ENCODE results near the gene EXOC1.
"Not testable (repeated sequence)": the region's sequence is repeated elsewhere in the genome, so short reads cannot be mapped to it uniquely, and the experiment has no call there.

The EXOC1 gene

DNA sequence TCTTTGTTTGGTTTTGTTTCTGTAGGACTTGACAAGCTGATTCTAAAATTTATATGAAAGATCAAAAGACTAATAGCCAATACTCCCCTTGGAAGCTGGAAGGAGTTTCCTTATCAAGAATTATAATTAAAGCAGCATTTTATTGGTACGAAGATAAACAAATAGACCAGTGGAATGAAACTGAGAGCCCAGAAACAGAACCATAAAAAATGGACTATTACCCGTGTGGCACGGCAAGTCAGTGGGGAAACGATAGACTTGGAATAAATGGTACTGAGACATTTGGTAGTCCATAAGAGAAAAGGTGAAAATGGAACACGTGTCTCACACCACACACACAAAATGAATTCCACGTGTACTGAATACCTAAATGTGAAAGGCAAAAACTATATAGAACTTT lies 52.9 kb downstream of the EXOC1 start:
- no peak for DNase-seq (ENCODE audit: low read depth in 2 of 2)

DNA sequence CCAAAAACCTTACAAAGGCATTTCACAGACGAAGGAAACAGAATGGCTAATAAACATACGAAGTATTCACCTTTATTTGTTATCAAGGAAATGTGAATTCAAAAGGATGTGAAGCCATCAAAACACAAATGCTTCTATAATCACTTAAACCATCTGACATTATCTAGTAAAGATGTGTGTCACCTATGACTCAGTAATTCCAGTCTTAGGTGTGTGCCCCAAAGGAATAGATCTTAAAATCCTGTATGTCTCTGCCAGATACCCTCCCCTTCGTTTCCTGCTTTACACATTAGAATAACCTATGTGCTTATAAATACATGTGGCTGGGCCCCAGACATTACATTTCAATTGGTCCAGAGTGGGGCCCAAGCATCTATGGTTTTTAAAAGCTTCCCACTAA lies 53.5 kb downstream of the EXOC1 start:
- no peak for DNase-seq (ENCODE audit: low read depth in 2 of 2)

DNA sequence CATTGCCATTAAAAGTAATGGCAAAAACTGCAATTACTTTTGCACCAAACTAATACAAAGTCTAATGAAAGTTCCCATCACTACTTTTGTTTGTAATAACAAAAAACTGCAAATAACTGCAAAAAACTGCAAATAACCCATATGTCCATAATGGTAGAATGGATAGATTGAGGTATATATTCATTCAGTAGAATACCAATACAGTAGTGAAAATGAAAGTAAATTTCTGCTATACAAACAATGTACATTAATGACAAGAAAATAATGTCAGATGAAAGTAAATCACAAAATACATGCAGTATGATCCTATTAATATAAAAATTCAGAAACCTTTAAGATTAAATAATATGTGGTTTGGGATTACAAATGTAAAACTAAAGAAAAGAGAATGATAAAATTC lies 54.0 kb downstream of the EXOC1 start:
- no peak for DNase-seq (ENCODE audit: low read depth in 2 of 2)

DNA sequence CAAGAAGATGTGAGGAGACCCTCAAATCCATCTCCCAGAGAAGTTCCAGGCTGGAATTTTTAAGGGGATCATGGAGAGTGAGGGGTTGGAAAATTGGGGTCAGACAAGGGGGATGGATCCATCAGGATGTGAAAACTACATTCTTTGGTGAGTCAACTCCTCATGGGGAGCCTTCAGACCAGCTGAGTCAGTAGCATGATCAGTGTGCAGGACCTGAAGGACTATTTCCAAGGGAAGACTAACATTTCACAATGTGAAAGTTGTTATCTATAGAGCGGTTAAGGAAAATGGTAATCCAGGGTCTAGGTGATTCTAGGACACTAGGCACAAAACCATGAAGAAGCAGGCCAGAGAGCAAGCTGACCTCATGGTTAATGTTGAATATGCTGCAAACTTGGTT lies 56.7 kb downstream of the EXOC1 start:
- peak; percentile 15 to 17 for DNase-seq (ENCODE audit: low read depth in 2 of 2)

DNA sequence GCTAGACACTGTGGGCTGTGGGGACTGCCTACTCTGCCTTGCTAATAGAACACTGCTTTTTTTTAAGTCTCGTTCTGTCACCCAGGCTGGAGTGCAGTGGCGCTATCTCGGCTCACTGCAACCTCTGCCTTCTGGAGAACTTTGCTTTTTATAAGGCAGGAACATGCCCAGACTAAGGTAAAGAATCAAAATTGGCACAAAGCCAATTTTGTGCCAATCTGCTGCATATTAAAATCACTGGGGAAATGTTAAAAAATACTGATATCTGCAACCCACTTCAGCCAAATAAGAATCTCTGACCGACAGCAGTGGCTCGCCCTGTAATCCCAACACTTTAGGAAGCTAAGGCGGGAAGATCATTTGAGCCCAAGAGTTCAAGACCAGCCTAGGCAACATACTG lies 58.8 kb downstream of the EXOC1 start:
- no peak for DNase-seq (ENCODE audit: low read depth in 2 of 2)

DNA sequence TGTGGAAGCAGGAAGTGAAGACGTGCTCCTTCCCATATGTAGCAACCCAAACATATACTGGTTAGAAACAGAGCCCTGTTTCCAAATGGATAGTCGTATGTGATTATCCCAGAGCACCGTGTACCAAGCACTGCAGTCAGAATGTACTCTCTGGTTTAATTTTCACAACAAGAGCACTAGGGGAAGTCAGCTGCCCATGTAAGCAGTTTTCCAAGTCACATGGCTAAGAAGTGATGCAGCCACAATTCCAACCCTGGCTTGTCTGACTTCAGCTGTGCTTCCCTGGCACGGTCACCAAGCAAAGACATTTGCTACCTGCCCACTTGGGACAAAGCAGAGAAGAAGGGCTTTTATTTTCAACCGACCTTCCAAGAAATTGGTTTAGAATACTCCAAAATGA lies 67.1 kb downstream of the EXOC1 start:
- no peak for DNase-seq (ENCODE audit: low read depth in 2 of 2)

DNA sequence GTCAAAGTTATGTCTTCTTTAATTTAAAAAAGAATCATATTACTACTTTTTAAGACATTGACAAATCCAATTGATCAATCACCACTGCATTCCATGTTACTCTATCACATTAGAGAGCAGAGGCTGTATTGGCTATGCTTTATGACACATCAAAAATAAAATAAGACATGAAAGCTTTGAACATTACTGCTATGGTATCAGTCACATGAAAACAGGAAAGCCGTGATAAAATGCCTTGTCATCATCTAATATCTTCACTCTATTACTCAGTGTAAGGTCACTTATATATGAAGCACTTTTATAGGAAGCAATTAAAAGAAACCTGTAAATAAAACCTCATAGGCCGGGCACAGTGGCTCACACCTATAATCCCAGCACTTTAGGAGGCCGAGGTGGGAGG lies 67.6 kb downstream of the EXOC1 start:
- no peak for DNase-seq (ENCODE audit: low read depth in 2 of 2)

DNA sequence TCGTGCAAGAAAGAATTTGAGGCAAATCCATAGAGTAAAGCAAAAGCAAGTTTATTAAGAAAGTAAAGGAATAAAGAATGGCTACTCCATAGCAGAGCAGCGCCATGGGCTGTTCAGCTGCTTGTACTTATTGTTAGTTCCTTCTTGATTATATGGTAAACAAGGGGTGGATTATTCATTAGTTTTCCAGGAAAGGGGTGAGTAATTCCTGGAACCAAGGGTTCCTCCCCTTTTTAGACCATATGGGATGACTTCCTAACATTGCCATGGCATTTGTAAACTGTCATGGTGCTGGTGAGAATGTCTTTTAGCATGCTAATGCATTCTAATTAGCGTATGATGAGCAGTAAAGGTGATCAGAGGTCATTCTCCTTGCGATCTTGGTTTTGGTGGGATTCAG lies 71.8 kb downstream of the EXOC1 start:
- DNase-seq (ENCODE audit: low read depth in 2 of 2), result peak; percentile 16 to 25

DNA sequence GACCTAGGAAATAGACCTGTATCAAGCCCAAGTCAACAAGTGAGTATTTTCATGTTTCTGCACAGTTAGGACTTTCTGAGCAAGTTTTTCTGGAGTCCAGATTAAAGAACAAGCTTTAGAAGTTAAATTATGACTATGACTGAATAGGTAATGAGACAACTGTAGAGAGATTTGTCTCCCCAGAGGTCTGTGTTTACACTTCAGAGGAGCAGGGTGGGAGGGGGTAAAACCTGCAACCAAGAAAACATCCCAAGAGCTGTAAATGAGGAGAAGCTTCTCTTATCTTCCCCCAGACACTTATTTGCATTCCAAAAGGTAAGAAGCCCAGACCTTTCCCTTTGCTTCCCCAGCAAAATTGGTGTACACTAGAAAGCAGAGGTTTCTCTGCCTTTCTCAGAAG lies 73.2 kb downstream of the EXOC1 start:
- no peak for DNase-seq (ENCODE audit: low read depth in 2 of 2)

DNA sequence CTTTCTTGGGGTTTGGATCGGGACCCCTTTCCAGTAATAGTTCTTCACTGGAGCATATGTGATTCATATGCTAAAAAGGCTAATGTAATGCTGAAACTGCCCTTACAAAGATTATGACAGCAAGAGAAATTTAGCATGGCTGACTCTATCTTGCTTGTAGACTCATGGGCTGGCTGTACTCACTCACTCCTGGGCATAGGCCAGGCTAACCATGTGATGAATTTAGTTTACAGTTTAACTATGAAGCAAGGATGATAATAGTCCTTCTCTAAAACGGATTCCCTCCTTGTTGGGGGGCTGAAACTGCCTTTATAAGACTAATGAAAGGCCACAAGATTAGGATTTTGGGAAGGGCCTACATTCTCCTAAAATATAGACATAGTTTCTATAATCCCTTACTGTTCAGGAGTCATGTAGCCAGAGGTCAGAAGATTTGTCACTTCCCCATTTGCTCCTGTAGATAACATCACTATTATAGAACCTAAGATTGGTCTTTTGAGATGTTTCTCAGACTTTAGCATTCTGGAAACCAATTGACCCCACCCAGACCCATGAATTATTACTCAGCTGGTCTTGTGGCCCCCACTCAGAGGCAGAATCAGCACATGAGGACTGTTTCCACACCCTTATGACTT lies 74.5 kb downstream of the EXOC1 start:
- no peak for DNase-seq (ENCODE audit: low read depth in 2 of 2)

DNA sequence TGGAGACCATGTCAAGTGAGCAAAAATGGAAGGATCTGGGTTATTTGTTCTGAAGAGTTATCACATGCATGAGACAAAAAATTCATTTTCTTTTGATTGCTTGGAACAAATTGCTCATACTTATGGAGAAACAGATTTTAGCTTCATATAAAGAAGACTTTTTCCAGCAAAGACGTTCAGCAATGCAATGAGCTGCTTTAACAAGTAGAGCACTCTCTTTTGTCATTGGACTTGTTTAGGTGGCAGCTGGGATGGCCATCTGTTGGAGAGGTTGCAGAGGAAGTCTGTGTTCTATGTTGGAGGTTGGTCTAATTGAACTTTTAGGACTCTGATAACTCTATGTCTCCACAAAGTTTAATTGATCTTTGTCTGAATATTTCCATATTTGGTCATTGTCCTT lies 75.4 kb downstream of the EXOC1 start:
- DNase-seq (ENCODE audit: low read depth in 2 of 2), result no peak

DNA sequence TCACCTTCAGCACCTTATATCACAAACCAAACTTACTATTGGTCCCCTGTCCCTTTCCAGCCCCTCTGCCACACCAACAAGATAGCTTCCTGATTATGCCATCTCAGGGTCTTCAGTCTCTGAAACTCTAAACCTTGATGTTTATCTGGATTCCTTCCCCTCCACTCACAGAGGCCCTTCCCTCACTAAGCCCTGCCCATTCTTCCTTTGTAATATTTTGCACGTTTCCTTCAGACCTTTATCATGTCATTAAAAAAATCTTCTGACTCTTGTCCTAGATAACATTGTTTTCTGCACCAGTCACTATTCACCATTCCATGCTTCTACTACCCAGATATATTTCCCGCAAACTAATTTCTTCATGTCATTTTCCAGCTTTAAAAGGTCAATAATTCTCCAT lies 77.6 kb downstream of the EXOC1 start:
- no peak for DNase-seq (ENCODE audit: low read depth in 2 of 2)

DNA sequence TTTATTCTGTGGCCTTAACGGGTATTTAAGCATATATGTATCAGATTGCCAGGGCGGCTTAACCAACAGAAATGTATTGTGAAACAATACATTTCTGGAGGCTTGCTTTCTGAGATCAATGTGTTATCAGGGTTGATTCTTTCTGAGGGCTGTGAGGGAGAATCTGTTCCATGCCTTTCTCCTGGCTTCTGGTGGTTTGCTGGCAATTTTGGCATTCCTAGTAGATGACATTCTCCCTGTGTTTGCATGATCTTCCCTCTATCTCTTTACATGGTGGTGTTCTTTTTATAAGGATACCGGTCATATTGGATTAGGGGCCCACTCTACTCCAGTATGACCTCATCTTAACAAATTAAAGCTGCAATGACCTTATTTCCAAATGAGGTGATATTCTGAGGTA lies 78.4 kb downstream of the EXOC1 start:
- DNase-seq (ENCODE audit: low read depth in 2 of 2), result peak; percentile 56 to 68

DNA sequence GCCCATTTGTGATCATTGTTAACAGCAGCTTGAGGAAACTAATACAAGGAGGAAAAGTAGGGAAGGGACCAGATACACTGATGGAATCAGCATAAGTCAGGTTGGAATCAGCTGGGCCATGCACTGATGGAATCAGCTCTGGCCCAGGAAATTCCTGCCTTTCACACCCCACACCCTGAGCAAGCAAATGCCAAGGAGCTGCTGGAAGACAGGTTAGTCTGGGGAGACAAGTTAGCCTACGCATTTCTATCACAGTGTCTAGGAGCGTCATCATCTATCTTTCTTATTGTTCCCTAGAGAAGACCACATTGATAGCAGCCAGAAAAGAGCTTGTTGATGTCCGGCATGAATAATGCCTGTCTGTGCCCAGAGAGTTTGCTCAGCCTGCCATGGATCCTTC lies 79.1 kb downstream of the EXOC1 start:
- DNase-seq (ENCODE audit: low read depth in 2 of 2), result no peak

DNA sequence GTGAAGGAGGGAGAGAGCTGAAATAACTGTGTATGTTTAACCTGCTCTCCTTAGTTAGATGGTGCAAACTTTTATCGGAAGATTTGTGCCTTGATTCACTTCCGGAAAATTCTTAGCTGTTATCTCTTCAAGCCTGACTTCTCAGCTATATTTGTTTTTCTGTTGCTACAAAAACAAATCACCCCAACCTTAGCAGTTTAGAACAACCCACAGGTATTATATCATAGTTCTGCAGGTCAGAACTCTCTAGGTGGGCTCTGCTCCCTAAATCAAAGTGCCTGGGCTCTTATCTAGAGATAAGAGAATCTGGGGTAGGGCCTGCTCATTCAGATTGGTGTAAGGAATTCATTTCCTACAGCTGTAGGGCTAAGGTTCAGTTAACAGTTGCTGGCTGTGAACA lies 80.2 kb downstream of the EXOC1 start:
- no peak for DNase-seq (ENCODE audit: low read depth in 2 of 2)

DNA sequence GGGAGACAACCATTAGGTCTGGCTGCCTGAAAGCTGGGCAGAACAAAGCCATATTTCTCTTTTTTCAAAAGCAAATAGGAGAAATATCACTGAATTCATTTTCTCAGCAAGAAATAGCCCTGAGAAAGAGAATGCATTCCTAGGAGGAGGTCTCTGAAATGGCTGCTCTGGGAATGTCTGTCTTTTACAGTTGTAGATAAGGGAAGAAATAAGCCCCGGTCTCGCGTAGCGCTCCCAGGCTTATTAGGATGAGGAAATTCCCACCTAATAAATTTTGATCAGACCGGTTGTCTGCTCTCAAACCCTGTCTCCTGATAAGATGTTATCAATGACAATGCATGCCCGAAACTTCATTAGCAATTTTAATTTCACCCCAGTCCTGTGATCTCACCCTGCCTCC lies 82.5 kb downstream of the EXOC1 start:
- not testable (repeated sequence) for DNase-seq (ENCODE audit: low read depth in 2 of 2)

DNA sequence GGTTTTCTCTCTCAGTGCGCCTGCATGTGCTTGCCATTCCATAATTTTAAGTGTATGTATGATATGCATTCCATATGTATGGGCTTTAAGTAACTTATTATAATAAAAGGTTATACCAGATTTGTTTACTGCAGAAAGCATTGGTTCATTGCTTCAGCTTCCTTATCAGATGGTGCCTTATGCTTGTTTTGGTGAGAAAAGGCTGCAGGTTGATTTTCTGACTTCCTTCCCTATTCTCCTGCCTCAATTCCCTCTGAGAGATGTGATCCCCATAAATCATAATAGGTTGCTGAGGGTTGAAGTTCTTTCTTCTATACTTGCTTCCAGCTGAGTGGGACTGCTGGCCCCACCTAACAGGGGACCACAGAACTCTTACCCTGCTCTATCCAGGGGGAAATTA lies 85.0 kb downstream of the EXOC1 start:
- no peak for DNase-seq (ENCODE audit: low read depth in 2 of 2)

DNA sequence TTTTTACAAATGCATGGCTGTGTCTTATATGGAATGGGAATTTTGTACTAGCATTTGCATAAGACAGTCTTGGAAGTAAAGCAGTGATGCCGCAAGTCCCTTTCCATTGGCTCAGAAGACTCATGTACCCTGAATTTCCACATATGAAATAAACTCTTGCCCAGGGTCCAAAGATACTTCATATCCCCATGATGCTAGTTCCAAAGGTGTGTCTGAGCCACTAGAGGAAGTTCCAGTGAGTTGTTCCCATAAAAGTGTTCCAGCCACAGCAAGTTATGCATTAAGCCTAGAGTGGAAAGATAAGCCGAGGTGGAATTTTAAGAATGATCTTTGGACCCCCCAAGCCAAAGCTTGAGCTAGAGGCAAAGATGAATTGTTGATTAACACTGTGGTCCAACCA lies 86.0 kb downstream of the EXOC1 start:
- no peak for DNase-seq (ENCODE audit: low read depth in 2 of 2)

DNA sequence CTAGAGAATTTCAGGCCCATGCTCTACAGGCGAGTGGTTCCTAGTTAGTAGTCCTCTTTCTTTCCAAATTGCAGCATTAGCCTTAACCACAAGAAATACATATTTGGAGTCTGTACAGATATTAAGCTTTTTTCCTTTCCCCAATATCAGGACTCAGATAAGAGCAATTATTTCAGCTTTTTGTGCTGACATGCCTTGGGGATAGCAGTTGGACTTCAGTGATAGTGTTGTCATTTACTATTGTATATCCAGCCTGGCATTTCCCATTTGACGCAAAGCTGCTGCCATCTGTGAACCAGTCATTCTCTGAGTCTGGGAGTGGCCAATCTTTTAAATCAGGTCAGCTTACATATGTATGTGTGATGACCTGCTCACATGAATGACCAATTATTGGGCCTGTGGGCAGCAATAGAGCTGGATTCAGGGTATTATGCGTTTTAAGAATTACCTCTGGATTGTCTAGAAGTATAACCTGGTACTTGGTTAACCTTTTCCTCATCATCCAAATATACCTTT lies 88.5 kb downstream of the EXOC1 start:
- DNase-seq (ENCODE audit: low read depth in 2 of 2), result no peak

DNA sequence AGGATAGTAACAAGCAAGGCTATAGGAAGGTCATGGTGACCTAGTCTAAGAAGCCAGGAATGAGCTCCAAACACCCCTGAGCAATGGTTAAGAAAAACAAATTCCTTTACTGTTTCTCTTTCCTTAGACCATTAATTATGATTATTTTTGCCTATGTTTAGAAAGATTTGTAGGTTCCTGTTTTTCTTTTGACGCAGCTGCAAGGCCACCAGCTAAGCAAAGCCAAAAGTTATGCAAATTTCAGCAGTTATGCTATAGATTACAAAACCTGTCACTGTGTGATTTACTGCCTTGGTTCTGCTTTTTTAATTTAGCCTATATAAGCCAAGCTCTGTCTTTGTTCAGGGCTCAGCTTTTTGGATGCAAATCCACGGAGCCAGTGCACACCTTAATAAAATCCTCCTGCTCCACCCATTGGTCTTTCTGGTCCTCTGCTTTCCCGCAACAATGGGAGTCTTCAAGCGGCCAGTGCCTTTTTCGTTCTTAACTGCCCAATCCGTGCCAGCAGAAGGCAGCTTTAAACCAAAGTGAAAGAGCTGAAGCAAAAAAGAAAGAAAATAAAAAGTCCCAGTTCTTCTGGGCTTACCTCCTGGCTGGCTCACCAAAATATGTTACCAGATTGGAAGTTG lies 93.9 kb downstream of the EXOC1 start:
- DNase-seq (ENCODE audit: low read depth in 2 of 2), result peak; percentile 32 to 34

DNA sequence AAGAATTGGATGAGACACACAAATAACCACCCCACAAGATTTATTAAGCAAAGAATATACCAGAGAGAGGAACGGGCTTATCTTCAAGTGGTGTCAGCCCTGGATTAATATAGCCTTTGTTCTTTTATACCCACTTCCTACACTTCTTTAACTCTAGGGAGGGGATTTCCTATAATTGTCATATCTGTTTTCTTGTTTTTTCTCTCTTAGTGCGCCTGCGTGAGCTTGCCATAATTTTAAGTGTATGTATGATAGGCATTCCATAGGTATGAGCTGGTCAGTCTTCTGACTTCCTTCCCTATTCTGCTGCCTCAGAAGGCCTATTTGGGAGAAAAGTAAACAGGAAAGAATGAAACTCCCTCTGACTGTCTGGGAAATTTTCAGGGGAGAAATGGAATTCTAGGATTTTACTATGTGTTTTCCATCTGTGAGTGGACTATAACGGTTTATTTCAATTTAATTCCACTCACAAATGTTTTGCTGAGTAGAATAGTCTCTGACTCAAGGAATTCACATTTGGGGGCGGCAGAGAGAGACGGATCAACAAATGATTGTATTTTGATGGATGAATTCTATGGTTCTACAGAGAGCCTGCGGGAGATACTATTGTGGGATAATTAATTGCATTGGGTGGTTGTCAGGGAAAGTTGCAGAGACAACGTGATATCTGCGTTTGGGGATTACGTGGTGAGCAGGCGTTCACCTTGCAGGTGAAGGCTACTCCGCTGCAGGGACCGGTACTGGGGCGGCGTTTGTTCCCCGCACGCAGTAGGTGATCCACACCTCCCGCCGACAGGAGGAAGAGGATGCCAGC lies 94.7 kb downstream of the EXOC1 start:
- peak; percentile 92 for DNase-seq (ENCODE audit: low read depth in 2 of 2)

DNA sequence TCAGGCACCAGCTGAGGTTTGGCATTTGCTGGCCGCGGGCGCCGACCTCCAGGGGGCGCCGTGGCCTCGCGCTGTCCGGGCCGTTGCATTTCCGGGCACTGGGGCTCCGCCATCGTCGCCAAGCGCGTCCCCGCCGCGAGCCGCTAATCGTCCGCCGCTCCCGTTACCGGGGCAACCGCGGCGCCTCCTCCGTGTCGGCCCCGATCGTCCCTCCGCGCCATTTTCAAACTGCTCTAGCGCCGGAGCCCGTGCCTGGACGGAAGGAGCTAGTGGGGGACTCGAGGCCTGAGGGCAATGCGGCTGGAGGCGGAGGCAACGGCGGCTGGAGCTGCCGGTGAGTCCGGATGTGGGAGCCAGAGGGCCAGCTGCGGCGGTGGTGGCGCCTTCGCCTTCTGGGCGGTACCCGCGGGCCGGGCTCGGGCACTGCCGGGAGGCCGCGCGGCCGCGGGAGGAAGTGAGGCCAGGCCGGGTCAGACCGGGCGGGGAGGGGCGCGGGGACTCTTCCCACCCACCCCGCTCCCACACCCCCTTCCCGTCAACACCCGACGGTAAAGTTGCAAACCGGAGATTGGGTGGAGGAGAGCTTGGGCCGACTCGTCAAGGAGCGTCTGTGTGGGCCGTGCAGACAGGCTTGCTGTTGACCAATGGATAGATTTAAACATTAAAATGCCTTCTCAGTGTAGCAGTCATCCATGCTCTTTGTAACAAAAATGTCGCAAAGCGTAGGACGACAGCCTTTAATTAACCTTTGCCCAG lies 95.5 kb downstream of the EXOC1 start, which contains the start of gene CEP135:
CEP135 (plus strand) TSS at position 220 of the 756 bp plus-strand sequence. CDS start 3,186 bp downstream, outside the sequence.
- peak; percentile 81 to 85 for DNase-seq (ENCODE audit: low read depth in 2 of 2)

Data from fibroblast of skin of left quadriceps (primary cell).